Uterus (tissue), 2 donors: Measurements from ENCODE around the gene EI24.

Experiments
- POLR2A ChIP-seq, 2 donors: fragments of 450-650 bp; IDR thresholded peaks; one replicate each; pipeline ENCODE4 v1.6.1; 2016; ENCODE audit warnings: antibody characterized with exemption in 2 of 2, mild to moderate bottlenecking in 1 of 2, moderate library complexity in 1 of 2
- TF ChIP-seq, protein P1 (sequence below), 4 experiments: fragments of 200-600 bp in 2 of 4; fragments of 450-650 bp in 2 of 4; sonication (generic) in 2 of 4; IDR thresholded peaks; one replicate each; pipeline ENCODE4 v1.5.1; 2016 to 2019; ENCODE audit warnings: antibody characterized with exemption in 4 of 4, mild to moderate bottlenecking in 2 of 4, moderate library complexity in 1 of 4

DNA sequence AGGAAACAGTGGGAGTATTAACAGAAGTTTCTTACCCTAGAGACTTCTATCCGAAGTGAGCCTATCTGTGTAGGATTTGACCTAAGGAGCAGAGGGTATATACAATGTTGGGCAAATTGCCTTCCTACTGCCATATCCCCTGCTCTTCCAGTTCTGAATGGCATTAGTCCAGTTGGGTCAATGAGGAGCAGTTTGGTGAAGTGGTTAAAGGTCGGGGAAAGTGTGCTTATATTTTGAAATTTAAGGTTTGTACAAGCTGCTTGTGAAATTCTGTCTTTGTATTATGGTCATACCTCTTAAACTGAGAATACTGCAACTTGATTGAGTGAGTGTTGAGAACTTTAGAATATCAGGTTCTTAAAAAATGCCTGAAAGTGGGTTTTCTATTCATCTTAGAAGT lies 1.7 kb downstream of the EI24 start:
- TF ChIP-seq, protein P1, sequence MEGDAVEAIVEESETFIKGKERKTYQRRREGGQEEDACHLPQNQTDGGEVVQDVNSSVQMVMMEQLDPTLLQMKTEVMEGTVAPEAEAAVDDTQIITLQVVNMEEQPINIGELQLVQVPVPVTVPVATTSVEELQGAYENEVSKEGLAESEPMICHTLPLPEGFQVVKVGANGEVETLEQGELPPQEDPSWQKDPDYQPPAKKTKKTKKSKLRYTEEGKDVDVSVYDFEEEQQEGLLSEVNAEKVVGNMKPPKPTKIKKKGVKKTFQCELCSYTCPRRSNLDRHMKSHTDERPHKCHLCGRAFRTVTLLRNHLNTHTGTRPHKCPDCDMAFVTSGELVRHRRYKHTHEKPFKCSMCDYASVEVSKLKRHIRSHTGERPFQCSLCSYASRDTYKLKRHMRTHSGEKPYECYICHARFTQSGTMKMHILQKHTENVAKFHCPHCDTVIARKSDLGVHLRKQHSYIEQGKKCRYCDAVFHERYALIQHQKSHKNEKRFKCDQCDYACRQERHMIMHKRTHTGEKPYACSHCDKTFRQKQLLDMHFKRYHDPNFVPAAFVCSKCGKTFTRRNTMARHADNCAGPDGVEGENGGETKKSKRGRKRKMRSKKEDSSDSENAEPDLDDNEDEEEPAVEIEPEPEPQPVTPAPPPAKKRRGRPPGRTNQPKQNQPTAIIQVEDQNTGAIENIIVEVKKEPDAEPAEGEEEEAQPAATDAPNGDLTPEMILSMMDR (IDR thresholded peaks at IDR 0.05) = no peak
- no peak for TF ChIP-seq POLR2A (IDR thresholded peaks at IDR 0.05)
